Suppressor macrophage treated with lipopolysaccharide for 1 hour (primary cell): Measurements from ENCODE around the gene PROX1.

ENCODE experiments used
- DNase-seq, 3 donors: peaks; one replicate each; pipeline ENCODE4 v3.0.0-alpha.2; 2020 to 2022

The PROX1 gene

GRCh38 chr1:213987927-213988506, at the start of gene PROX1:
Gene PROX1, plus strand, starts transcription at chr1:213987973. Its CDS starts 8,563 bp downstream, at chr1:213996536.
- no peak for DNase-seq

- DNase-seq: no peak
Observed at GRCh38 chr1:213938776-213939175, 49.0 kb upstream of the PROX1 start.

DNA sequence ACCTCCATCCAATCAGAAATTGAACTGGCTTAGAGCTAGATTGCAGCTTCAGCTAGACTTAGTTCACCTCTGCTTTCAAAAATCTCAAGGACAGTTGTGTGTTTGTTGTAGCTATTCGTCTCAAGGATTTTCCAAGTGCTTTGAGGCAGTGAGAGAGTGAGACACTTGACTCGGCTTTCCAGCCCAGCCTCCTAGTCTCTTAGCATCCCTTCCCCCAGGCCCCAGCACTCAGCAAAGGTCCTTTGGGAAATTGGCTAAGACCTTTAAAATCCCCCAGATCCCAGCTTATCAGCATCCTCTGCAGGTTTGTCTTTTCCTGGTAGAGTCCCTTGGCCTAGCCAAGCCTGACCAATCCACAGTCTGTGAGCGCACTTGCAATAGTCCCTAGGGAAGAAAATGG, 47.9 kb upstream of the PROX1 start:
- no peak for DNase-seq

- DNase-seq: no peak
Observed at GRCh38 chr1:213940947-213941346, 46.8 kb upstream of the PROX1 start.

DNA sequence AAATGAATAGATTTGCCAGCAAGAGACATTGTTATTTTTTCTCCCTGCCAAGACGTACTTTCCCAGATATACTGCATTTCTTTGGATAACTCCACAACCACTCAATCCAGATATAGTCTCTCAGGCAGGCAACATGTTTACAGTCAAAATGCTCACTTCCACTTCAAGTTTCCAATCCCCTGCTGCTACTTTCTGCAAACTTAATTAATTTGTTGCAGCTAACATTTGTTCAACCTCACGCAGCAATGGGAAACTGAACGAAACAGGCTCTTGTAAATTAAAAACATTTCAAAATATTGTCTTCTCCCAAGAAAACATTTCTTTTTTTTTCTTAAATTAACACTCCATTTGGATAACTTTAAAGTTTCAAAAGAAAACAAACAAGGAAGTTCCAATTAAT, 45.7 kb upstream of the PROX1 start:
- no peak for DNase-seq

- no peak for DNase-seq
Observed at GRCh38 chr1:213947200-213947801, 40.5 kb upstream of the PROX1 start.

DNA sequence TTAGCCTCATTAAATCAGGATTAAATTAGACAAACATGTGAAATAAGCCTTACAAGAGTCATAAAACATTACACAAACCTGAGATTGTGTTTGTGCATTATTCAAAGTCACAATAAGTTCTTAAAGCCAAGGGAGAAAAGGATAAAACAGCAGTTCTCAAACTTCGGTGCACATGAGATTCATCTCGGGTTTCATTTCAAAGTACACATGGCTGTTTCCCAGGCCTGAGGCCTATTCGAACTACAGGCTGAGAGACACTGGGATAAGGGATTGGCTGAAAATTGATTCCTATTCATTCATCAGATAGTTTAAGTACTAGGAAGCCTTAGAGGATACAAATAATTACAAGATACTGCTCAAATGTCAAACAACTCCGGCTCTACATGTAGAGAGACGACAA, 35.9 kb upstream of the PROX1 start:
- no peak for DNase-seq

DNA sequence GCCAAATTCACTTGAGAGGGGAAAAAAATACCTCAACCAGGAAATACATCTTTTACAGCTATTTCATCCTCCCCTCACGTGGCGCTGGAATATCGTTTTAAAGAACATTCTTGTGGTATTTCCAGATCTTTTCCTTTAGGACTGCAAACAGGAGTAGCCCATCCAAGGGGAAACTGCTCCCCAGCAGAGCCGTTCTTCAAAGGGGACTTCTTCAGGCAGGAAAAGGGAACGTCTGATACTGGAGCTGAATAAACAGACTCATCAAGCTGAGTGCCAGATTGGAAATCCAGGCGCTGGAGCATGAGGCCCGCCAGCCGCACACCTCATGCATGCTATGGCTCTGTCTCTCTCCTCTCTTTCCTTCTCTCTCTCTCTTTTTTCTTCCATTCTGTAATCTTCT, 34.0 kb upstream of the PROX1 start:
- DNase-seq: no peak

GRCh38 chr1:213956295-213956770, 31.4 kb upstream of the PROX1 start:
- no peak for DNase-seq

GRCh38 chr1:213958346-213958745, 29.4 kb upstream of the PROX1 start:
- DNase-seq: no peak

DNA sequence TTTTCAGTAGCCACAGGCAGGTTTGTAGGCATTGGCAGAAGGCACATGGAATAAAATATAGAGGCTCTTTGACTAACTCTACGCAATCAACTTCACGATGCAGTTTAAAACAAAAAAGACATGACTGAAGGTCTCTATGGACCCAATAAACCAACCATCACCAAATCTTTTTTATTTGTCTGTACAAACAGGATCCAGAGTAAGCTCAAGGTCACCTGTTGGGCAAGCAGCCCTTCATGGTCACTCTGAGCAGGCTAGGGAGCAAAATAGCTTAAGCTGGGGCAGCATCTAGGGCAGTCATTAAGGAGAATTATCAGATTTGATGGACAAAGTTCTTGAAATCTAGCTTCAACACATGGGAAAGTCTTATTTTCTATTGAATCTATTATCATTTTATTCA, 26.8 kb upstream of the PROX1 start:
- no peak for DNase-seq

GRCh38 chr1:213962508-213962907, 25.3 kb upstream of the PROX1 start:
- DNase-seq: no peak

GRCh38 chr1:213966122-213966521, 21.7 kb upstream of the PROX1 start:
- no peak for DNase-seq

GRCh38 chr1:213968146-213968825, 19.5 kb upstream of the PROX1 start:
- DNase-seq: peak in 1 of 3 donors; percentile 2

DNA sequence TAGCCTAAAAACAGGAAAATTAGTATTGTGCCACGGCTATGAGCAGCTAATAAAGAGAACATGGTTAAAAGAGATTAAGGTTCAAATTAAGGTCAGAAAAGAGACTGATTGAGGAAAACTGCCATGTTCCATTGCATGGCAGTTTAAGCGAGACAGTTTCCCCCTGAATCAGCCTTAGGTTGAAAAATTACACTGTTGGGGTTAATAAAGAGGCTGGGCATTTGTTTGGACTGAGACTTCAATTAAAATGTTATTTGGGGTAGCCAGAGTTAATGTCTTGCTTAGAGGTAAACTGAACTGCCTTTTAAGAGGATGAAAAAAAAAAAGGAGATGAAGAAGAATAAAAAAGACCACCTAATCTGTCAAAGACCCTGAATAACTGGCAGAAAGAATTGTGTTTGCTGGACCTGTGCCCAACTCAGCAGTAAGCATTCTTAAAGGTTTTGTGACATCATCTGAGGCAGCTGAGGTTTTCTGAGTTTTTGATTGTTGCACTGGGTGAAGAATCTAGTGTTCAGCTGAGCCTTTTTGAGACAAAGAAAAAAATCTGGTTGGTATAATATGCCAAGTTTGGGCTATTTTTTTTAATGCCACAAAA, 17.7 kb upstream of the PROX1 start:
- DNase-seq: no peak

- DNase-seq: no peak
Observed at GRCh38 chr1:213972141-213972540, 15.6 kb upstream of the PROX1 start.

DNA sequence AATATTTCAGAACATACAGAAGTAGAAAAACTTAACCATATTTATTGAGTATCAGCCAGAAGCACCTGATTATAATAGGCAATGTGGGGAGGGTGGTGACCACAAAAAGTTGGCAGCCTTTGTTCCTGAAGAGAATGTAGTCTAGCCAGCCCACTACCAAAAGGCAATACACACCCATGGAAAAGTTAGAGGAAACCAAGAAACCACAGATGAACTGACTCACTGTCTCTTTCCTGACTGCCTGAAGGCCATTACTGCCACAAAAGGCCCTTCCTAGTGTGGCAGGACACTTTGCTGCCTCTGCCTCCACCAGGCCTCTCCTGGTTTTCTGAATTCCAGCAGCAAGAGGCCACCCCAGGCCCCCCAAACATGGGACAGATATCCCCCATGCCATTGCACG, 14.6 kb upstream of the PROX1 start:
- DNase-seq: no peak

DNA sequence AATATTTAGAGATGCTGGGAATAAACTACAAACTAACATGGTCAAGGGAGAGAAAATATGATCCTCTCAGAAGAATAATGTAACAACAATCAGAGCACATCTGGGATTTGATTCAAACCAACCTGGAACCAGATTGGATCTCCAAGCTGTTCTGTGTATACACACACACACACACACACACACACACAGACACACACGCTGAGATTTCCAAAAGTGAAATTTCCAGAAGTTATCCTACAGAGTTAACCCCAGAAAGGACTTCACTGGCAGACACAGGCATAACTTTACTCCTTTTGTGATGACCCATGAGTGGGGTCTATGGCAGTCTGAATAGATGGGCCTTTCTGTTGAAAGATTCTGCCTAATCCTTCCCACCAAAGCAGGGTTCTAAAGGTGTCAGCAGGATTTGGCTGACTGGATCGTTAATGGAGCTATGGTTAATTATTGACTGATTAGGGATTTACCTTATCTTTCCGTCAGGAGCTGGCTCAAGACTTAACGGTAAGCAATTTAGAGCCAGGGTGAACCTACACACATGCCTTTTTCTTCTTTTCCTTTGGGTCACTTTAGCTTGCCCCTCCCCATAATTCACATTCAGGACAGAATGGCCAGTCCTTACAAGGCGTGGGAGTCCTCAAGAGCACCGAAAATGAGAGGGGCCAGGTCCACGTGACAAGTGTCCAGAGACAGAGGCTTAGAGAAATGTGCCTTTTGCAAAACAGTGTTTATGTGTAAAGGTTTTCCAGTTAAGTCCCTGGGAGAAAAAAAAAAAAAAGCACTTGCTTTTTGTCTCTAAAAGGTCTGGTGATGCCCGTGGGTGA, 10.9 kb upstream of the PROX1 start:
- no peak for DNase-seq

DNA sequence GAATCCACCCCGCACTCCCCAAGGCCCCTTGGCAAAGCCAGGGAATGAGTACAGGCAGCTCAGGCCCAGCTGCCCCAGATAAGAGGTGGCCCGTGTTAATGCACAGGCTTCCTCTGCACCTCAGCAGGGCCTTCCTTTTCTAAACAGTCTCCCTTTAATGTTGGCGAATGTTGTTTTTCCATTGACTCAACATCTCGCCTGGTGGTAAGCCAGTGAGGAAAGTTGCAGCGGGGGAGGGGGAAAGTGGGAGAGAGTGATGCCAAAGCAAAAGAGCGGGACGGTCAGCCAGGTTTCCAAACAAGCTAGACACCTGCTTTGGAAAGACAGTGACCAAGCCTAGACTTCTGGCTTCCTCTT, 10.3 kb upstream of the PROX1 start:
- DNase-seq: no peak

DNA sequence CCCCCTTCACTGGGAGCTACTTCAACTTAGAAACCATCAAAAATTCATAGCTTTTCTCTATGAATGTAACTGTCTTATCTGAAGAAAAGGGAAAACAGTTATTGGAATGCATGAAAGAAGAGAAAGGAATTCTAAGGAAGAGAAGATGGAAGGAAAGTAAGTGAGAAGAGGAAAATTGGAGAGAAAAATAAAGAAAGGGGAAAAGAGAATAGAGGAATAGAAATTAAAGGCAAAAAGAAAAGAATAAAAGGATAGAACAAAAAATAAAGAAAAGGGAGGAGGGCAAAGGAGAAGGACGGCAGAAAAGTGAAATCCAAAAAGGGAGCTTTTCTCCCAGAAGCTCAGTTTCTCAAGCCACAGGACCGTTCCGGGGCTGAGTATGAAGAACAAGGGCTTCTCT, 9.9 kb upstream of the PROX1 start:
- no peak for DNase-seq

DNA sequence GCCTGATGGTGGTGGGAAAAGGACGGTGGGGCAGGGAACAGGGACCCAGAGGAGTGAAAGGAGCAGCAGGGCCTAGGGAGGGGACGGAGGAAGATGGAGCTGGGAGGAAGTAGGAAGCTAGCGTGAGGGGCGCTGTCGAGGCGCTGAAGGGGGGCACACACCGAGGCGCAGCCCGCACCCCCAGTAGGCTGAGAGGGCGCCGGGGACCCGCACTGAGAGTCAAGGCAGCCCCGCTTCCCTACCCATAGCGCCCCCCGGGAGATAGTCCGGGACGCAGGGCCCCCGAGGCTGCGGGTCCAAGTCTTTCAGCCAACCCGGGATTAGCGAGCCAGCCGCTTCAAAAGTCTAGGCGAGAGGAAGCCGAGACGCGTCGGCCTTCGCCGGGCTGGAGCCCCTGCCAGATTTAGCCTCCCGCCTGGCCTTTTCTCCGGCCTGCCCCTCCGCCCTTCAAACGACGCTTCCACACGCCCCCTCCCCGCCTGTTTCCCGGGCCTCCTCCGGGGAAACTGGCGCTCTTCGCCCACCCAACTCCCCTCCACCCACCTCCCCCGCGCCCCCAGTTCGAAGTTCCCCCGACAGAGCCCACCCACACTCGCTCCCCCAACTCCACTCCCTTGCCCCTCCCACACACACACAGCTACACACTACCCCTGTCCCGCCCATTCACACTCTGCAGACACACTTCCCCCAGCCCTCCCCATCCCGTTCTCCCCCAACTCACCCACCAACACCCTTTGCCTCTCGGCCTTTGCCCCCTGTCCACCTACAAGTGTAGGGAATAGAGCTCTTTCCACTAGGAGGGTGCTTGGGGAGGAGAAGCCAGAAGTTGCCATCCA, 7.8 kb upstream of the PROX1 start:
- no peak for DNase-seq

DNA sequence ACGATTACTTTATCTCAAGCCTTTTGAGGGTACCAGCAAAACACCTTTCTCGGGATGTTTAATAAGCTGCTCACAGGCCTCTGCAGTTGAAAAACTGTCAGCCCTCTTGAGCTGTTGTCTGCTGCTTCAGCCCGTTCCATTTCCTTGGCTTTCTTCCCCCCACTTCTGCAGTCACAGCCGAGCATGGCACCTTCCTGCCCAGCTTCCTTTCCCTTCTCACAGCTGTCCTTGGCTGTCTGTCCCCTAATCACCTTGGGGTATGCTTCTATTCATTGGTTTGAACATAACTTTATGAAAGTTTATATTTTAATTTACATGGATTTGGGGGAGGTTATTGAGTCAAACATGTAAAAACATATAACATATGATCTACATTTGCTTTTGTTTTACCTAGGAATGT, 6.9 kb upstream of the PROX1 start:
- no peak for DNase-seq
